Measurements from ENCODE around the gene IL22RA1. TPM values are rescaled to one million over a fixed set of nuclear protein-coding genes. Genes with fewer than 3 reads are reported as not detected.

IL22RA1 gene
- total RNA-seq, 1 donor = 0.09 TPM

GRCh38 chr1:24150234-24151174 lies 7.6 kb upstream of the IL22RA1 start:
- TF ChIP-seq CTCF (IDR thresholded peaks at IDR 0.05; ENCODE audit: insufficient read depth, low read length) = peak; percentile 89
- peak; percentile 75 for DNase-seq (ENCODE audit: low read depth)
- H3K4me3 ChIP-seq (ENCODE audit: low read depth, low read length) = peak overlapping the region; percentile 19

- DNase-seq (ENCODE audit: low read depth) = peak; percentile 81
- no peak for TF ChIP-seq CTCF (IDR thresholded peaks at IDR 0.05; ENCODE audit: insufficient read depth, low read length)
- peak overlapping the region; percentile 19 for H3K4me3 ChIP-seq (ENCODE audit: low read depth, low read length)
These were observed 6.9 kb upstream of the IL22RA1 start for GRCh38 chr1:24149866-24150233.

GRCh38 chr1:24147816-24148215 lies 4.9 kb upstream of the IL22RA1 start:
- no peak overlapping the region for H3K4me3 ChIP-seq (ENCODE audit: low read depth, low read length)
- DNase-seq (ENCODE audit: low read depth) = no peak
- TF ChIP-seq CTCF (IDR thresholded peaks at IDR 0.05; ENCODE audit: insufficient read depth, low read length) = no peak

GRCh38 chr1:24147194-24147593 lies 4.3 kb upstream of the IL22RA1 start:
- no peak for DNase-seq (ENCODE audit: low read depth)
- TF ChIP-seq CTCF (IDR thresholded peaks at IDR 0.05; ENCODE audit: insufficient read depth, low read length) = no peak
- H3K4me3 ChIP-seq (ENCODE audit: low read depth, low read length) = no peak overlapping the region

GRCh38 chr1:24141311-24141997 lies 1.5 kb downstream of the IL22RA1 start:
- DNase-seq (ENCODE audit: low read depth) = no peak
- H3K4me3 ChIP-seq (ENCODE audit: low read depth, low read length) = no peak overlapping the region
- no peak for TF ChIP-seq CTCF (IDR thresholded peaks at IDR 0.05; ENCODE audit: insufficient read depth, low read length)

GRCh38 chr1:24140741-24141181 lies 2.2 kb downstream of the IL22RA1 start:
- TF ChIP-seq CTCF (IDR thresholded peaks at IDR 0.05; ENCODE audit: insufficient read depth, low read length) = no peak

More at GRCh38 chr1:24140741-24141181, 2.2 kb downstream of the IL22RA1 start:
- DNase-seq (ENCODE audit: low read depth) = no peak
- no peak overlapping the region for H3K4me3 ChIP-seq (ENCODE audit: low read depth, low read length)

Data from fibroblast of the aortic adventitia (primary cell).